Common myeloid progenitor, CD34-positive (primary cell): Measurements from ENCODE around the gene GPNMB.
"Not testable (repeated sequence)": the region's sequence is repeated elsewhere in the genome, so short reads cannot be mapped to it uniquely, and the experiment has no call there.

Experiments
- CTCF ChIA-PET: fragments of 350-600 bp; sonication (Branson Sonifier 250); formaldehyde crosslinking; loops from one replicate; lab custom pipeline; 2021; ENCODE audit warnings: antibody characterized with exemption; lab: Charles Lee
- POLR2A ChIA-PET: fragments of 350-600 bp; sonication (Branson Sonifier 250); formaldehyde crosslinking; loops from one replicate; lab custom pipeline; 2021; ENCODE audit warnings: antibody characterized with exemption; lab: Charles Lee
- DNase-seq, 3 donors: peaks; one replicate each; pipeline versions ENCODE4 v3.0.0 to v3.0.0-alpha.2; 2013
- H3K27ac ChIP-seq, 2 experiments: 1 replicate in 1 of 2; 2 replicates in 1 of 2; pipeline ENCODE4 v1.7.0; 2013; ENCODE audit warnings: inconsistent platforms in 2 of 2, low read length in 2 of 2, mild to moderate bottlenecking in 2 of 2, low read depth in 1 of 2, moderate library complexity in 1 of 2; ENCODE audit not compliant: severe bottlenecking in 2 of 2, insufficient read depth in 1 of 2, poor library complexity in 1 of 2
- H3K27me3 ChIP-seq, 5 experiments: replicated peaks in 2 of 5; 1 replicate in 3 of 5; 2 replicates in 2 of 5; pipeline versions ENCODE4 v1.6.1 to v1.7.0; 2013; ENCODE audit warnings: low read length in 4 of 5, mild to moderate bottlenecking in 2 of 5, moderate library complexity in 2 of 5, inconsistent platforms in 1 of 5; ENCODE audit not compliant: insufficient read depth in 5 of 5, control insufficient read depth in 4 of 5
- H3K36me3 ChIP-seq, 4 experiments: 1 replicate in 2 of 4; 2 replicates in 2 of 4; pipeline versions ENCODE4 v1.6.1 to v1.7.0; 2013; ENCODE audit warnings: low read length in 3 of 4, control low read depth in 1 of 4, mild to moderate bottlenecking in 1 of 4; ENCODE audit not compliant: control insufficient read depth in 4 of 4, insufficient read depth in 4 of 4
- H3K4me1 ChIP-seq, 4 experiments: 1 replicate in 3 of 4; 2 replicates in 1 of 4; pipeline versions ENCODE4 v1.6.1 to v1.7.1; 2013; ENCODE audit warnings: low read length in 3 of 4, mild to moderate bottlenecking in 3 of 4, control low read depth in 1 of 4, inconsistent platforms in 1 of 4, moderate library complexity in 1 of 4; ENCODE audit not compliant: control insufficient read depth in 4 of 4, insufficient read depth in 4 of 4; ENCODE audit errors: control extremely low read depth in 1 of 4
- H3K4me3 ChIP-seq, 7 experiments: 1 replicate in 4 of 7; 2 replicates in 3 of 7; pipeline versions ENCODE4 v1.5.1 to v1.7.0; 2013; ENCODE audit warnings: mild to moderate bottlenecking in 7 of 7, low read length in 6 of 7, moderate library complexity in 6 of 7, inconsistent platforms in 2 of 7, low read depth in 2 of 7, control low read depth in 1 of 7; ENCODE audit not compliant: insufficient read depth in 4 of 7, control insufficient read depth in 1 of 7; ENCODE audit errors: extremely low read depth in 1 of 7
- H3K9me3 ChIP-seq, 5 experiments: 1 replicate in 4 of 5; 2 replicates in 1 of 5; pipeline versions ENCODE4 v1.6.1 to v1.7.1; 2013; ENCODE audit warnings: low read length in 4 of 5, mild to moderate bottlenecking in 2 of 5, inconsistent platforms in 1 of 5, low read depth in 1 of 5, moderate library complexity in 1 of 5; ENCODE audit not compliant: control insufficient read depth in 4 of 5, insufficient read depth in 2 of 5; ENCODE audit errors: control extremely low read depth in 1 of 5
- WGBS: methylation state at CpG from one replicate; pipeline ENCODE4 v1.1.5; 2013; ENCODE audit not compliant: insufficient coverage; 5-methylcytosine and 5-hydroxymethylcytosine counted together

The GPNMB gene

GRCh38 chr7:23306936-23307521, 60.5 kb downstream of the GPNMB start:
- Histone ChIP-seq H3K4me3 (no peak overlapping the region), H3K36me3 (peaks cover 14 to 60% (median 38%) of the 10 kb centered on the region in 4 experiments), H3K9me3 (no peaks in the 10 kb centered on the region), H3K27ac (no peak overlapping the region), H3K4me1 (peaks cover 0 to 9% (median 4%) of the 10 kb centered on the region in 4 experiments), H3K27me3 (no peaks in the 10 kb centered on the region)
- ChIA-PET CTCF (no interaction called here), POLR2A (no interaction called here)
- WGBS = no CpG with 5 or more reads among the region's 2 CpGs
- no peak for DNase-seq

GRCh38 chr7:23308754-23309153, 62.2 kb downstream of the GPNMB start:
- no peak overlapping the region for H3K27ac ChIP-seq
- H3K27me3 ChIP-seq = no peaks in the 10 kb centered on the region
- DNase-seq = no peak
- 100% methylated on average over 1 of the region's 6 CpGs for WGBS
- no peak overlapping the region for H3K4me3 ChIP-seq
- ChIA-PET CTCF (no interaction called here), POLR2A (interaction anchor here (0.6 kb wide), 1 partner anchor 39 kb away, joined by 3 read pairs; no protein-coding TSS in a partner anchor)
- H3K4me1 ChIP-seq = peaks cover 0 to 19% (median 12%) of the 10 kb centered on the region in 4 experiments
- no peaks in the 10 kb centered on the region for H3K9me3 ChIP-seq
- peaks cover 17 to 57% (median 33%) of the 10 kb centered on the region in 4 experiments for H3K36me3 ChIP-seq

- H3K4me3 ChIP-seq, H3K27me3 ChIP-seq, POLR2A ChIA-PET, H3K9me3 ChIP-seq, H3K27ac ChIP-seq: not testable (repeated sequence)
- 25% methylated on average over 2 of the region's 2 CpGs for WGBS
- Histone ChIP-seq H3K36me3 (peaks cover 13 to 68% (median 26%) of the 10 kb centered on the region in 4 experiments), H3K4me1 (peaks cover 0 to 20% (median 12%) of the 10 kb centered on the region in 4 experiments)
- DNase-seq = peak in 2 of 3 donors; percentile 73 to 80
- CTCF ChIA-PET = interaction anchor here (1.1 to 2.7 kb wide), 3 partner anchors 24 to 152 kb away, joined by 3 to 7 read pairs (median 3); no protein-coding TSS in a partner anchor
Observed at GRCh38 chr7:23312141-23312540, 65.6 kb downstream of the GPNMB start.

GRCh38 chr7:23315366-23315765, 68.8 kb downstream of the GPNMB start:
- Histone ChIP-seq H3K27ac (no peak overlapping the region), H3K27me3 (no peaks in the 10 kb centered on the region), H3K9me3 (no peaks in the 10 kb centered on the region), H3K36me3 (peaks cover 13 to 57% (median 25%) of the 10 kb centered on the region in 4 experiments), H3K4me1 (peaks cover 0 to 20% (median 12%) of the 10 kb centered on the region in 4 experiments), H3K4me3 (no peak overlapping the region)
- DNase-seq = no peak
- ChIA-PET POLR2A (no interaction called here), CTCF (interaction anchor here (0.7 to 1.3 kb wide), 4 partner anchors 12 to 77 kb away, joined by 3 to 4 read pairs (median 3); no protein-coding TSS in a partner anchor)
- 58% methylated on average over 2 of the region's 7 CpGs for WGBS
